T-helper 9 cell (primary cell): Measurements from ENCODE around the gene RGS12.

ENCODE experiments used
- DNase-seq: peaks from one replicate; pipeline ENCODE4 v3.0.0-alpha.2; 2020

The RGS12 gene

GRCh38 chr4:3332498-3332897 lies 39.7 kb downstream of the RGS12 start:
- DNase-seq: no peak

GRCh38 chr4:3334316-3334715 lies 41.5 kb downstream of the RGS12 start:
- DNase-seq: no peak

- no peak for DNase-seq
Observed at GRCh38 chr4:3335385-3335784, 42.6 kb downstream of the RGS12 start.

GRCh38 chr4:3335982-3336381 lies 43.2 kb downstream of the RGS12 start:
- no peak for DNase-seq

- no peak for DNase-seq
Observed at GRCh38 chr4:3336382-3337356, 43.8 kb downstream of the RGS12 start.

GRCh38 chr4:3337357-3337732 lies 44.5 kb downstream of the RGS12 start:
- no peak for DNase-seq

- DNase-seq: no peak
Observed at GRCh38 chr4:3337811-3338210, 45.0 kb downstream of the RGS12 start.

- no peak for DNase-seq
Observed at GRCh38 chr4:3338321-3338838, 45.6 kb downstream of the RGS12 start.

GRCh38 chr4:3338976-3339531 lies 46.2 kb downstream of the RGS12 start:
- DNase-seq: no peak

GRCh38 chr4:3339577-3339976 lies 46.8 kb downstream of the RGS12 start:
- no peak for DNase-seq

GRCh38 chr4:3340038-3340699 lies 47.3 kb downstream of the RGS12 start:
- no peak for DNase-seq

- no peak for DNase-seq
Observed at GRCh38 chr4:3340700-3341083, 47.9 kb downstream of the RGS12 start.

- no peak for DNase-seq
Observed at GRCh38 chr4:3341760-3342159, 48.9 kb downstream of the RGS12 start.

GRCh38 chr4:3342182-3342854 lies 49.5 kb downstream of the RGS12 start:
- DNase-seq: no peak
